CD4-positive, alpha-beta T cell (primary cell): ENCODE measurements around the gene D2HGDH. TPM values are rescaled to one million over a fixed set of nuclear protein-coding genes. Genes with fewer than 3 reads are reported as not detected.

Experiments used
- ATAC-seq: fragments of 200-7000 bp; cut with Tn5 transposase; one replicate; pipeline ENCODE4 v1.10.0; 2022; ENCODE audit warnings: mild to moderate bottlenecking; ENCODE audit not compliant: poor library complexity
- CTCF ChIA-PET: fragments of 350-600 bp; sonication (Branson Sonifier 250); formaldehyde crosslinking; loops from one replicate; lab custom pipeline; 2021; ENCODE audit warnings: antibody characterized with exemption, inconsistent platforms; lab: Charles Lee
- POLR2A ChIA-PET: fragments of 350-600 bp; sonication (Branson Sonifier 250); formaldehyde crosslinking; loops from one replicate; lab custom pipeline; 2021; ENCODE audit warnings: antibody characterized with exemption, inconsistent platforms; lab: Charles Lee
- DNase-seq, 14 experiments: peaks; one replicate each; pipeline ENCODE4 v3.0.0-alpha.2; 2013 to 2020; ENCODE audit warnings: mixed read lengths in 2 of 14
- H3K27ac ChIP-seq, 2 donors: one replicate each; pipeline versions ENCODE4 v1.5.1 to v1.7.0; 2013; ENCODE audit warnings: low read length in 2 of 2, low read depth in 1 of 2, mild to moderate bottlenecking in 1 of 2
- H3K27me3 ChIP-seq, 2 experiments: 1 replicate in 1 of 2; 2 replicates in 1 of 2; pipeline versions ENCODE4 v1.6.1 to v1.7.0; 2013; ENCODE audit warnings: low read length in 2 of 2, control low read depth in 1 of 2, mild to moderate bottlenecking in 1 of 2, moderate library complexity in 1 of 2; ENCODE audit not compliant: insufficient read depth in 2 of 2, control insufficient read depth in 1 of 2
- H3K36me3 ChIP-seq: one replicate; pipeline ENCODE4 v1.6.1; 2013; ENCODE audit warnings: low read length, control low read depth; ENCODE audit not compliant: insufficient read depth
- H3K4me1 ChIP-seq: one replicate; pipeline ENCODE4 v1.6.1; 2013; ENCODE audit warnings: low read length, control low read depth; ENCODE audit not compliant: insufficient read depth
- H3K4me3 ChIP-seq: one replicate; pipeline ENCODE4 v1.5.1; 2013; ENCODE audit warnings: mild to moderate bottlenecking, low read length, moderate library complexity
- H3K9me3 ChIP-seq, 2 experiments: 1 replicate in 1 of 2; 2 replicates in 1 of 2; pipeline versions ENCODE4 v1.6.1 to v1.7.0; 2013; ENCODE audit warnings: low read length in 2 of 2, mild to moderate bottlenecking in 2 of 2, control low read depth in 1 of 2, moderate library complexity in 1 of 2; ENCODE audit not compliant: control insufficient read depth in 1 of 2, insufficient read depth in 1 of 2
- H3K27ac Mint-ChIP-seq: one replicate; pipeline ENCODE4 v1.8.0; 2020; ENCODE audit warnings: mixed read lengths
- H3K27me3 Mint-ChIP-seq: one replicate; pipeline ENCODE4 v1.8.0; 2021; ENCODE audit warnings: mixed read lengths
- H3K36me3 Mint-ChIP-seq: one replicate; pipeline ENCODE4 v1.8.0; 2021; ENCODE audit warnings: low read depth, mixed read lengths
- H3K4me1 Mint-ChIP-seq: one replicate; pipeline ENCODE4 v1.8.0; 2021; ENCODE audit warnings: low read depth, mixed read lengths
- H3K4me3 Mint-ChIP-seq: one replicate; pipeline ENCODE4 v1.8.0; 2020; ENCODE audit warnings: mild to moderate bottlenecking, mixed read lengths
- H3K9me3 Mint-ChIP-seq: one replicate; pipeline ENCODE4 v1.8.0; 2020; ENCODE audit warnings: mixed read lengths
- intact Hi-C, 2 experiments: fragments of 100-400 bp; cut with DNase I in 1 of 2; cut with micrococcal nuclease in 1 of 2; formaldehyde crosslinking; loops; one replicate each; pipeline versions ENCODE4 v1.15.1 to v1.9.0; 2023 to 2025; cut with DNase I, micrococcal nuclease
- total RNA-seq, 174 experiments: library from RNA in 2 of 174; stranded (reverse) in 2 of 174; gene quantifications; one replicate each; pipeline ENCODE4 v1.2.3 and lab custom pipeline; 2021 to 2026
- TF ChIP-seq, protein P1 (sequence below): fragments of 200-600 bp; IDR thresholded peaks from one replicate; pipeline ENCODE4 v1.8.0; 2022; ENCODE audit warnings: antibody characterized with exemption, mild to moderate bottlenecking

Gene D2HGDH
- total RNA-seq, 2 experiments from 2014 or later: 27.6 to 30.6 TPM

DNA sequence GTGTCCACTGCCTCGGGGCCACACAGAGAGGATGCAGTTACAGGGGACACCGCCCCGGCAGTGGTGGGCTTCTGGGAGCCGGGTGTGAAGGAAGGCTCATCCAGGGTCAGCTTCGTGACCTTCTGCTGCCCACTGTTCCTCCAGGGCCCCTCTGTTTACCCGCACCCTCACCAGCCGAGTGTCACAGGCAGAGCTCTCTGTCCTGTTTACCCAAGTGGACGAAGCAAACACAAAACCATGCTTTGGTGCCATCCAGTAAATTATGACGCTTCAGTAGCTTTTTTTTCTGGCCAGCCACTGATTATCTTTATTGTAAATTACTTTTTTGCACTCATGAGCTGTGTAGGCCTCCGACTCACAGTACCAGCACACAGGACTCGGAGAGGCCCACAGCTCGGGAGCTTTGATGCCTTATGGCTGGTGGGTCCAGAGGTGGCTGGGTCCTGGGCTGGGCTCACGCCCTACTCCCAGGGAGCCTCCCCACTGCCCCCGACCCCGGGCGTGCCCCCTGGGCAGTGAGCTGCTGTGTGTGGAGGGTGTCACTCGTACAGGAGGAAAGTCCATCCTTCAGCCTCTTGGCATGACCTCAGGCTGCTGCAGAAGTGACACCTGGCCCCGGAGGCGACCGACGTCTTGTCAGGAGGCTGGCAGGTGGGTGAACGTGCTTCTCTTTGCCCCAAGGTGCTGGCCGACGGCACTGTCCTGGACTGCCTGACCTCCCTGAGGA lies 9.8 kb downstream of the D2HGDH start:
- H3K36me3 ChIP-seq: peaks cover 24% of the 10 kb centered on the region
- Mint-ChIP-seq H3K9me3 (no peaks in the 10 kb centered on the region), H3K36me3 (peaks cover 35% of the 10 kb centered on the region), H3K4me1 (peaks cover 16% of the 10 kb centered on the region), H3K4me3 (no peak overlapping the region), H3K27me3 (no peaks in the 10 kb centered on the region), H3K27ac (no peak overlapping the region)
- TF ChIP-seq, protein P1, sequence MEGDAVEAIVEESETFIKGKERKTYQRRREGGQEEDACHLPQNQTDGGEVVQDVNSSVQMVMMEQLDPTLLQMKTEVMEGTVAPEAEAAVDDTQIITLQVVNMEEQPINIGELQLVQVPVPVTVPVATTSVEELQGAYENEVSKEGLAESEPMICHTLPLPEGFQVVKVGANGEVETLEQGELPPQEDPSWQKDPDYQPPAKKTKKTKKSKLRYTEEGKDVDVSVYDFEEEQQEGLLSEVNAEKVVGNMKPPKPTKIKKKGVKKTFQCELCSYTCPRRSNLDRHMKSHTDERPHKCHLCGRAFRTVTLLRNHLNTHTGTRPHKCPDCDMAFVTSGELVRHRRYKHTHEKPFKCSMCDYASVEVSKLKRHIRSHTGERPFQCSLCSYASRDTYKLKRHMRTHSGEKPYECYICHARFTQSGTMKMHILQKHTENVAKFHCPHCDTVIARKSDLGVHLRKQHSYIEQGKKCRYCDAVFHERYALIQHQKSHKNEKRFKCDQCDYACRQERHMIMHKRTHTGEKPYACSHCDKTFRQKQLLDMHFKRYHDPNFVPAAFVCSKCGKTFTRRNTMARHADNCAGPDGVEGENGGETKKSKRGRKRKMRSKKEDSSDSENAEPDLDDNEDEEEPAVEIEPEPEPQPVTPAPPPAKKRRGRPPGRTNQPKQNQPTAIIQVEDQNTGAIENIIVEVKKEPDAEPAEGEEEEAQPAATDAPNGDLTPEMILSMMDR: no peak
- H3K27me3 ChIP-seq: no peaks in the 10 kb centered on the region
- ATAC-seq: no peak
- POLR2A ChIA-PET: no interaction called here
- CTCF ChIA-PET: no interaction called here
- peaks cover 32% of the 10 kb centered on the region for H3K4me1 ChIP-seq
- H3K4me3 ChIP-seq: no peak overlapping the region
- DNase-seq: no peak
- no peak overlapping the region for H3K27ac ChIP-seq
- H3K9me3 ChIP-seq: peaks cover 0 to 9% of the 10 kb centered on the region in 2 experiments
- intact Hi-C loops: no loop called here

DNA sequence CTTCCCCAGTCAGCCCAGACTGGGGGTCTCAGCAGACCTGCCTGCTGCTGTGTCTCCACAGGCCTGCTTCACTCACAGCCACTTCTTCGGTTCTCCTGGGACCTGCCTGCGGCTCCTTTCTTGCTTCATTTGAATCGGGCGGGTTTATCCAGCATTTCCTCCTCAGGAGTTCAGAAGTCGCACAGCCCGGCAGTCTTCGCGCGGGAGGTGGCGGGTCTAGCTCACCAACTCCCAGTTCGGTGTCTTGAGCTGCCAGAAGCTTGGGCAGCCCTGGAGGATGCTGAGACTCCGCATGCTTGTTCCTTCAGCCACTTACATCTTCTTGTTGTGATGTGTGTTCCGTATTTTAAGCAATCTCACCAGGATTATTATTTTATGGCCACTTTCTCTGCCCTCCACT lies 10.8 kb downstream of the D2HGDH start:
- TF ChIP-seq, protein P1: no peak
- H3K4me3 ChIP-seq: no peak overlapping the region
- ChIA-PET POLR2A (no interaction called here), CTCF (no interaction called here)
- no peak overlapping the region for H3K4me3 Mint-ChIP-seq
- DNase-seq (no peak), ATAC-seq (no peak)
- H3K27me3 Mint-ChIP-seq: no peaks in the 10 kb centered on the region
- peaks cover 0 to 9% of the 10 kb centered on the region in 2 experiments for H3K9me3 ChIP-seq
- no peaks in the 10 kb centered on the region for H3K9me3 Mint-ChIP-seq
- no peaks in the 10 kb centered on the region for H3K27me3 ChIP-seq
- H3K27ac Mint-ChIP-seq: no peak overlapping the region
- H3K4me1 ChIP-seq: peaks cover 21% of the 10 kb centered on the region
- H3K36me3 Mint-ChIP-seq: peaks cover 41% of the 10 kb centered on the region
- no peak overlapping the region for H3K27ac ChIP-seq
- intact Hi-C loops: no loop called here
- peaks cover 7% of the 10 kb centered on the region for H3K4me1 Mint-ChIP-seq
- peaks cover 28% of the 10 kb centered on the region for H3K36me3 ChIP-seq

GRCh38 chr2:241746084-241746483 lies 11.7 kb downstream of the D2HGDH start:
- Histone ChIP-seq H3K27ac (no peak overlapping the region), H3K4me3 (no peak overlapping the region), H3K27me3 (no peaks in the 10 kb centered on the region), H3K9me3 (peaks cover 0 to 9% of the 10 kb centered on the region in 2 experiments), H3K36me3 (peaks cover 30% of the 10 kb centered on the region), H3K4me1 (peaks cover 13% of the 10 kb centered on the region)
- Mint-ChIP-seq H3K9me3 (no peaks in the 10 kb centered on the region), H3K4me3 (no peak overlapping the region), H3K27ac (no peak overlapping the region), H3K36me3 (peaks cover 41% of the 10 kb centered on the region), H3K4me1 (peaks cover 3% of the 10 kb centered on the region), H3K27me3 (no peaks in the 10 kb centered on the region)
- POLR2A ChIA-PET: interaction anchor here (0.7 kb wide), 1 partner anchor 10 kb away, joined by 3 read pairs; no protein-coding TSS in a partner anchor
- CTCF ChIA-PET: no interaction called here
- TF ChIP-seq, protein P1: no peak
- intact Hi-C loops: no loop called here
- ATAC-seq (no peak), DNase-seq (no peak)
